GM10248 (cell line): ENCODE data around the gene CC2D2A.

Experiments
- CTCF ChIA-PET: fragments of 300-600 bp; sonication (Branson Sonifier 250); formaldehyde crosslinking; extraction: SDS; loops from one replicate; lab custom pipeline; 2021; ENCODE audit warnings: antibody characterized with exemption; lab: Yijun Ruan, JAX
- POLR2A ChIA-PET: fragments of 350-650 bp; sonication (Branson Sonifier 250); formaldehyde crosslinking; extraction: SDS; loops from one replicate; lab custom pipeline; 2020; ENCODE audit warnings: antibody characterized with exemption; lab: Yijun Ruan, JAX
- DNase-seq: peaks from one replicate; pipeline ENCODE4 v3.0.0; 2012; ENCODE audit errors: extremely low spot score
- TF ChIP-seq, protein P1 (sequence below): IDR thresholded peaks from 2 replicates; pipeline ENCODE4 v1.5.1; 2012; ENCODE audit warnings: mild to moderate bottlenecking, low read depth; ENCODE audit errors: extremely low read depth, missing control alignments, control extremely low read depth

CC2D2A gene

DNA sequence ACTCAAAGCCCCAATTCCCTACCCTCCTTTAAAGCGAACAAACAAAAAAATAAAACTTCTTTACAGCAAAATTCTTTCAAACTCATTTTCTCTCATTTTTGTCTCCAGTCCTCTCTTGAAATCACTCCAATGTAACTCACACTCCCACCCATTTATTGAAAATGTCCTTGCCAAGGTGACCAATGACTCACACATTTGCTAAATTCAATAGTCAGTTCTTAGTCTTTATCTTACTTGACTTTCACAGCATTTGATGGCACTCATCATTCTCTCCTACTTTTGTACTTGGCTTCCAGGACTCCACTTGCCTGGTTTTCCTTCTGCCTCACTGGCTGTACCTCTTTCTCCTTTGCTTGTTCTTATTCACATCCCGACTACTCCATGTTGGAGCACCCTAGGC is 19.9 kb downstream of the CC2D2A start:
- TF ChIP-seq, protein P1, sequence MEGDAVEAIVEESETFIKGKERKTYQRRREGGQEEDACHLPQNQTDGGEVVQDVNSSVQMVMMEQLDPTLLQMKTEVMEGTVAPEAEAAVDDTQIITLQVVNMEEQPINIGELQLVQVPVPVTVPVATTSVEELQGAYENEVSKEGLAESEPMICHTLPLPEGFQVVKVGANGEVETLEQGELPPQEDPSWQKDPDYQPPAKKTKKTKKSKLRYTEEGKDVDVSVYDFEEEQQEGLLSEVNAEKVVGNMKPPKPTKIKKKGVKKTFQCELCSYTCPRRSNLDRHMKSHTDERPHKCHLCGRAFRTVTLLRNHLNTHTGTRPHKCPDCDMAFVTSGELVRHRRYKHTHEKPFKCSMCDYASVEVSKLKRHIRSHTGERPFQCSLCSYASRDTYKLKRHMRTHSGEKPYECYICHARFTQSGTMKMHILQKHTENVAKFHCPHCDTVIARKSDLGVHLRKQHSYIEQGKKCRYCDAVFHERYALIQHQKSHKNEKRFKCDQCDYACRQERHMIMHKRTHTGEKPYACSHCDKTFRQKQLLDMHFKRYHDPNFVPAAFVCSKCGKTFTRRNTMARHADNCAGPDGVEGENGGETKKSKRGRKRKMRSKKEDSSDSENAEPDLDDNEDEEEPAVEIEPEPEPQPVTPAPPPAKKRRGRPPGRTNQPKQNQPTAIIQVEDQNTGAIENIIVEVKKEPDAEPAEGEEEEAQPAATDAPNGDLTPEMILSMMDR: no peak
- ChIA-PET CTCF (no interaction called here), POLR2A (no interaction called here)
- no peak for DNase-seq

DNA sequence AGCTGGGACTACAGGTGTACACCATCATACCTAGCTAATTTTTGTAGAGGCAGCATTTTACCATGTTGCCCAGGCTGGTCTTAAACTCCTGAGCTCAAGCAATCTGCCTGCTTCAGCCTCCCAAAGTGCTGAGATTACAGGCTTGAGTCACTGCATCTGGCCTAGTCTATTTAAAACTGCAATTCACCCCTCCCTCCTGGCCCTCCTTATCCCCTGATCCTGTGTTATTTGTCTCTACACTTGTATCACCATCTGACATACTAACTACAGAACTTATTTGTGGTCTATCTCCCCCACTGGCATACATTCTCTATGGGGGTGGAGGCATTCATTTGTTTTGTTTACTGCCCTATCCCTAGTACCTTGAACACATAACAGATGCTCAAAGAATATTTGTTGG is 23.7 kb downstream of the CC2D2A start:
- ChIA-PET CTCF (no interaction called here), POLR2A (no interaction called here)
- TF ChIP-seq, protein P1: no peak
- no peak for DNase-seq

DNA sequence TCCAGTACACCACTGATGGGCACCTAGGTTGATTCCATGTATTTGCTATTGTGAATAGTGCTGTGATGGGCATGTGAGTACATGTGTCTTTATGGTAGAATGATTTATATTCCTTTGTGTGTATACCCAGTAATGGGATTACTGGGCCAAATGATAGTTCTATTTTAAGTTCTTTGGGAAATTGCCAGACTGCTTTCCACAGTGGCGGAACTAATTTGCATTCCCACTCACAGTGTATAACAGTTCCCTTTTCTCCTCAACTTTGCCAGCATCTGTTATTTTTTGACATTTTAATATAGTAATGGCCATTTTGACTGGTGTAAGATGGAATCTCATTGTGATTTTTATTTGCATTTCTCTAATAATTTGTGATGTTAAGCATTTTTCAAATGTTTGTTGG is 25.9 kb downstream of the CC2D2A start:
- TF ChIP-seq, protein P1: no peak
- ChIA-PET CTCF (interaction anchor here (1.0 kb wide), 1 partner anchor 20 kb away, joined by 3 read pairs; no protein-coding TSS in a partner anchor), POLR2A (no interaction called here)
- DNase-seq: no peak

DNA sequence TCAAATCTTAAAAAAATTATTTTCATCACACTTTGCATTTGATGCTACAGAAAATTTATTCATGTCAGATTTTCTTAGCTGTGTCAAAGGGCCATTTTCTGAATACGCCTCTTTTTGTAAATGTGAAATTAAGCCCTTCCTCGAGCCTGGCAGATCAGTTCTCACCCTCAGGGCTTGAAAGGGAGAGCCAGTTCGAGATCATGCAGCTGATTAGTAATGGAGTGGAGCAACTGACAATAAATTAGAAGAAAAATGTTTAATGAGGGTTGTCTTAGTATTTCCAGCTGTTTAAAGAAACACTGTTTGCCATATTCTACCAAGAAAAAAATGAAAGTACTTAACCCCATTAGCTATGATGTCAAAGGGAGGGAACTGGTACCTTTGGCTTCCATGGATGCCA is 28.7 kb downstream of the CC2D2A start:
- TF ChIP-seq, protein P1: no peak
- no peak for DNase-seq
- CTCF ChIA-PET: no interaction called here
- POLR2A ChIA-PET: no interaction called here

DNA sequence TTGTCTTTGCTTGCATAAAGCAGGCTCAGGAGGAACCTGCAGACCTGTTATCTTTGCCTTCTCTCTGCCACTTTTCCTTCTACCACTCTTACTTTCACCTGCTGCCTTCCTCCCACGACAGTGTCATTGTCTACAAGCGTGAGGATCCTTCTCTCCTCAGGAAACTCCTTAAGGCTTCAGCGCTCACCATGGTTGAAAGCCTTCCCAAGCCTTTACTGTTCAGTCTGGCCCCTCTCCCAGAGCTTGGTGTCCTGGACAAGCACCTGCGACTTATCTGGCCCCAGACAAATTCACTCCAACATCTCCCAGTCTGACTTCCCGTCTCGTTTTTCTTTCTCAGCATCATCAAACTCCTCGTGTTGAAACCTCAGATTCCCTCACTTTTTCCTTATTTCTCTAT is 31.0 kb downstream of the CC2D2A start:
- TF ChIP-seq, protein P1: no peak
- ChIA-PET POLR2A (no interaction called here), CTCF (no interaction called here)
- no peak for DNase-seq

DNA sequence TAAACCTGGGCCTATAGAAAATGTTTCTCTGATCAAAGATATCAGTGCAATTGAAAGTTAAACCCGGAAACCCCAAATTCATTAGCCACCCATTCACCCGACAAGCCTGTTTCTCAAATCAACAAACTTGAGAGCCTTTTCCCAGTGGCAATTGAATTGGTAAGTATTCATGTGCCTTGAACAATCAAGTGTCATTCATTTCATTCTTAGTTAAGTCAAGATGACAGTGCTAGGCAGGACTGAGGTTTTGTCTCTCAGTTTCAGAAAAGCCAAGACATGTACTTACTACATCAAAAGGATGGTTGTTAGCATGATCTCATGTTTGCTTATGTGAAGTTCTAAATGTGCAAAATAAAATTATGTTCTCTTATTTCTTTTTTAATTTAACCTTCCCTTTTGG is 32.3 kb downstream of the CC2D2A start:
- POLR2A ChIA-PET: no interaction called here
- TF ChIP-seq, protein P1: no peak
- DNase-seq: no peak
- CTCF ChIA-PET: no interaction called here

GRCh38 chr4:15502384-15502783 is 32.7 kb downstream of the CC2D2A start:
- POLR2A ChIA-PET: no interaction called here
- no peak for DNase-seq
- TF ChIP-seq, protein P1: no peak
- CTCF ChIA-PET: interaction anchor here (1.2 kb wide), 1 partner anchor 380 kb away, joined by 3 read pairs; no protein-coding TSS in a partner anchor
